Nephron (organoid): ENCODE measurements around the gene IL20RB.
"Not testable (repeated sequence)": the region's sequence is repeated elsewhere in the genome, so short reads cannot be mapped to it uniquely, and the experiment has no call there.

Experiments
- H3K27ac Mint-ChIP-seq, 3 experiments: 2 replicates each; pipeline ENCODE4 v1.8.0; 2020; ENCODE audit warnings: mixed read lengths in 3 of 3, mild to moderate bottlenecking in 2 of 3, moderate library complexity in 1 of 3
- H3K27me3 Mint-ChIP-seq: 2 replicates; pipeline ENCODE4 v1.8.0; 2021; ENCODE audit warnings: low read depth, mild to moderate bottlenecking, moderate library complexity, mixed read lengths
- H3K36me3 Mint-ChIP-seq: 2 replicates; pipeline ENCODE4 v1.8.0; 2020; ENCODE audit warnings: low read depth, mixed read lengths
- H3K4me1 Mint-ChIP-seq: 2 replicates; pipeline ENCODE4 v1.8.0; 2020; ENCODE audit warnings: mixed read lengths
- H3K4me3 Mint-ChIP-seq, 3 experiments: 2 replicates each; pipeline ENCODE4 v1.8.0; 2020; ENCODE audit warnings: mild to moderate bottlenecking in 3 of 3, mixed read lengths in 3 of 3, moderate library complexity in 2 of 3
- H3K9me3 Mint-ChIP-seq: 2 replicates; pipeline ENCODE4 v1.8.0; 2020; ENCODE audit warnings: mixed read lengths
- TF ChIP-seq, protein P1 (sequence below), 3 experiments: fragments of 200-600 bp; sonication (generic); IDR thresholded peaks; one replicate each; pipeline ENCODE4 v1.5.0; 2021; ENCODE audit warnings: antibody characterized with exemption in 3 of 3; ENCODE audit not compliant: unreplicated experiment in 3 of 3

IL20RB gene

DNA sequence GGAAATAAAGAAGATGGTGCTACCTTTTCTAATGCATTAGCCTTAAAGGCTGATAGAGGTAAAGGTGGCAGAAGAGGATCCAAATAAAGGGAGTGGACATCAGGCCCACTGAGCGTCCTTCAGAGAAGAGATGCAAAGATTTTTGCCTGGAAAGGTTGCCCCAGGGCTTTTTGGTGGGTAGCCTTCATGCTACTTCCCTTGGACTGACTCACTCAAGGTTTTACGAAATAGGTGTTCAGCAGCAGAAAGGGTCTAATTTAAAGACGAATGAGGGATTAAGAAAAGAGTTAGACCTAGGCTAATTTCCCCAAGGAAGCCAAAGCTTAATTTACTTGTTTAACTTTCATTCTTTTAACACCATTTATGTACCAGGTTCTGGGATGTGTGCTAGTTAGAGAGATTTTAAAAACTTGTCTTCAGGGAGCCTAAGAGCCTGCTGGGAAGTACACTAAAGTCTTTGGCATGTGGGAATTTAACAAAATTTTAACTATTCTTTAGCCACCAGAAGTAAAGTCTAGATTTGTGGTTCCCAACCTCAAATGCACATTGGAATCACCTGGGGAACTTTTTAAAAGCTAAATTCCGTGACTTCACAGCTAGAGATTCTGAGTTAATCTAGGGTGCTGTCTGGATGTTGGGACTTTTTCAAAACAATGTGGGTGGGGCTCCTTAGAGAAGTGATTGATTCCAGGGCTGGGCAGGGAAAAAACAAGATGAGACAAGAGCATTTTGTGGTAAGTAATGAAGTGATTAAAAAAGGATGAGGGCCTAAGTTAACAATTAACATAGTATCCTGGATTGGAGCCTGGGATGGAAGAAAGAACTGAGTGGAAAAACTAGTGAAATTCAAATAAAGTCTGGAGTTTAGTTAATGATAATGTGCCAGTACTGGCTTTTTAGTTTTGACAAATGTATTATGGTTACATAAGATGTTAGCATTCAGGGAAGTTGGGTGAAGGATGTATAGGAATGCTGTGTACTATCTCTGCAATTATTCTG lies 3.4 kb downstream of the IL20RB start:
- H3K27ac Mint-ChIP-seq = peak overlapping the region in 2 of 3 experiments; percentile 10 to 36
- no peaks in the 10 kb centered on the region for H3K4me1 Mint-ChIP-seq
- TF ChIP-seq, protein P1, sequence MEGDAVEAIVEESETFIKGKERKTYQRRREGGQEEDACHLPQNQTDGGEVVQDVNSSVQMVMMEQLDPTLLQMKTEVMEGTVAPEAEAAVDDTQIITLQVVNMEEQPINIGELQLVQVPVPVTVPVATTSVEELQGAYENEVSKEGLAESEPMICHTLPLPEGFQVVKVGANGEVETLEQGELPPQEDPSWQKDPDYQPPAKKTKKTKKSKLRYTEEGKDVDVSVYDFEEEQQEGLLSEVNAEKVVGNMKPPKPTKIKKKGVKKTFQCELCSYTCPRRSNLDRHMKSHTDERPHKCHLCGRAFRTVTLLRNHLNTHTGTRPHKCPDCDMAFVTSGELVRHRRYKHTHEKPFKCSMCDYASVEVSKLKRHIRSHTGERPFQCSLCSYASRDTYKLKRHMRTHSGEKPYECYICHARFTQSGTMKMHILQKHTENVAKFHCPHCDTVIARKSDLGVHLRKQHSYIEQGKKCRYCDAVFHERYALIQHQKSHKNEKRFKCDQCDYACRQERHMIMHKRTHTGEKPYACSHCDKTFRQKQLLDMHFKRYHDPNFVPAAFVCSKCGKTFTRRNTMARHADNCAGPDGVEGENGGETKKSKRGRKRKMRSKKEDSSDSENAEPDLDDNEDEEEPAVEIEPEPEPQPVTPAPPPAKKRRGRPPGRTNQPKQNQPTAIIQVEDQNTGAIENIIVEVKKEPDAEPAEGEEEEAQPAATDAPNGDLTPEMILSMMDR (IDR thresholded peaks at IDR 0.05; ENCODE audit: unreplicated experiment in 3 of 3) = no peak
- H3K4me3 Mint-ChIP-seq = no peak overlapping the region
- H3K9me3 Mint-ChIP-seq = peaks cover 6% of the 10 kb centered on the region
- H3K36me3 Mint-ChIP-seq = no peaks in the 10 kb centered on the region
- no peaks in the 10 kb centered on the region for H3K27me3 Mint-ChIP-seq

DNA sequence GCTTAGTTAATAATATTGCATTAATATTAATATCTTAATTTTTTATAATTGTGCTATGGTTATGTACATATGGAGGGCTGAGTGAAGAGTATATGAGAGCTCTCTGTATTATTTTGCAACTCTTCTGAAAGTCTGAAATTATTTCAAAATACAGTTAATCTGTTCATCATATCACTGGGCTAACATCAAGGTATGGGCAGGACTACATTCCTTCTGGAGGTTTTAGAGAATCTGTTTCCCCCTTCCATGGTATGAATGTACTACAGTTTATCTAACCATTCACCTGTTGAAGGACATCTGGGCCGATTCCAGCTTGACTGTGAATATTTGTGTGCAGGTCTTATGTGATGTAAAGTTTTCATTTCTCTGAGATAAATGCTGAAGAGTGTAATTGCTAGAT lies 5.1 kb downstream of the IL20RB start:
- Mint-ChIP-seq H3K36me3 (no peaks in the 10 kb centered on the region), H3K9me3 (peaks cover 6% of the 10 kb centered on the region), H3K27ac (no peak overlapping the region), H3K27me3 (no peaks in the 10 kb centered on the region), H3K4me3 (no peak overlapping the region), H3K4me1 (no peaks in the 10 kb centered on the region)
- TF ChIP-seq, protein P1 (IDR thresholded peaks at IDR 0.05; ENCODE audit: unreplicated experiment in 3 of 3) = no peak

DNA sequence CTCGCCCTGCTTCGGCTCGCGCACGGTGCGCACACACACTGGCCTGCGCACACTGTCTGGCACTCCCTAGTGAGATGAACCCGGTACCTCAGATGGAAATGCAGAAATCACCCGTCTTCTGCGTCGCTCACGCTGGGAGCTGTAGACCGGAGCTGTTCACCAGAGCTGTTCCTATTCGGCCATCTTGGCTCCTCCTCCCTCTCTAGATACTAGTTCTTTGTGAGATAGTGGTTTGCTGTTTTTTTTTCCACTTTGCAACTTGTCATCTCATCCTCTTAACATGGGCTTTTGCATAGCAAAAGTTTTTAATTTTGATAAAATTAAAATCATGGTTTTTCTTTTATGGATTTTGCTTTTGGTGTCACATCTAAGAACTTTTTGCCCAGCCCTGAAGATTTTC lies 11.8 kb downstream of the IL20RB start:
- H3K4me1 Mint-ChIP-seq, H3K36me3 Mint-ChIP-seq, H3K27me3 Mint-ChIP-seq, H3K27ac Mint-ChIP-seq: not testable (repeated sequence)
- H3K4me3 Mint-ChIP-seq = peak overlapping the region in 2 of 3 experiments; percentile 13 to 61
- peaks cover 29% of the 10 kb centered on the region for H3K9me3 Mint-ChIP-seq

DNA sequence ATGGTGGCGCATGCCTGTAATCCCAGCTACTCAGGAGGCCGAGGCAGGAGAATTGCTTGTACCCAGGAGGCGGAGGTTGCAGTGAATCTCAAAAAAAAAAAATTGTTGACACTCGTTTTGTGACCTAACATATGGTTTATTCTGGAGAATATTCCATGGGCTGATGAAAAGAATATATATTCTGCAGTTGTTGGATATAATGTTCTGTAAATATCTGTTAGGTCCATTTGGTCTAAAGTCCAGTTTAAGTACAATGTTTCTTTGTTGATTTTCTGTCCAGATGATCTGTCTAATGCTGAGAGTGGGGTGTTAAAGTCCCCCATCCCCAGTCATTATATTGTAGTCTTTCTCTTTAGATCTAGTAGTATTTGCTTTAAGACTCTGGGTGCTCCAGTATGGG lies 15.6 kb downstream of the IL20RB start:
- no peak overlapping the region for H3K27ac Mint-ChIP-seq
- TF ChIP-seq, protein P1 (IDR thresholded peaks at IDR 0.05; ENCODE audit: unreplicated experiment in 3 of 3) = no peak
- H3K4me1 Mint-ChIP-seq = no peaks in the 10 kb centered on the region
- H3K27me3 Mint-ChIP-seq = no peaks in the 10 kb centered on the region
- H3K4me3 Mint-ChIP-seq = no peak overlapping the region
- H3K36me3 Mint-ChIP-seq = peaks cover 8% of the 10 kb centered on the region
- H3K9me3 Mint-ChIP-seq = peaks cover 37% of the 10 kb centered on the region

DNA sequence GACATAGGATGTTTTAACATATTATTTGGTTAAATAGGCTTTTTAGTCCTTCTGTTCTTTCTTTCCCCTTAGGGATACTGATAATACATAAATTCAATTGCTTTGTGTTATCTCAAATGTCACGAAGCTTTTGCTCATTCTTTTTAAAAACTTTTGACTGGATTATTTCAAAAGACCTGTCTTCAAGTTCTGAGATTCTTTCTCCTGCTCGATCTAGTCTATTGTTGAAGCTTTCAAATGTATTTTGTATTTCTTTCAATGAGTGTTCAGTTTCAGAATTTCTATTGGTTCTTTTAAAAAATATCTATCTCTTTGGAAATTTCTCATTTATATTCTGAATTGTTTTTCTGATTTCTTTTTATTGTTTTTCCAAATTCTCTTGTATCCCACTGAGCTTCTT lies 16.9 kb downstream of the IL20RB start:
- H3K9me3 Mint-ChIP-seq = peaks cover 35% of the 10 kb centered on the region
- TF ChIP-seq, protein P1 (IDR thresholded peaks at IDR 0.05; ENCODE audit: unreplicated experiment in 3 of 3) = no peak

DNA sequence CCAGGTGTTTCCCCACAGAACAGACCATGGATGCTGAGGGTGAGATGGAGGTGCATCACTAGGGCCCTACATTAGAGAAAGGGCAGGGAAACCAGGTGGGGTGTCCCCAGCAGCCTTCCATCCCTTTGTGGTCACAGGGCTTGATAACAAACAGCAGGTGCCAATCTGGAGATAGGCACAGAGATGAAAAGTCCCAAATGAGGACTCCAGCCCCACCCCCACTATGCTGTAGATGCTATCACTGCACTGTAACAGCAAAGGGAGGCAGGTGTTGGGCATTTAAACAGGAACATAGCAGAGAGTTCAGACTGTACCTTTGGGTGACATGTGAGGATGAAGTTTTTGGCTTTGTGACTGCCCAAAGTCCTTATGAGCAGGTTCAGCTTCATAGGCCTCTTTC lies 21.4 kb downstream of the IL20RB start:
- H3K4me1 Mint-ChIP-seq = no peaks in the 10 kb centered on the region
- no peaks in the 10 kb centered on the region for H3K27me3 Mint-ChIP-seq
- no peak overlapping the region for H3K4me3 Mint-ChIP-seq
- H3K36me3 Mint-ChIP-seq = peaks cover 4% of the 10 kb centered on the region
- H3K9me3 Mint-ChIP-seq = peaks cover 12% of the 10 kb centered on the region
- no peak overlapping the region for H3K27ac Mint-ChIP-seq
- TF ChIP-seq, protein P1 (IDR thresholded peaks at IDR 0.05; ENCODE audit: unreplicated experiment in 3 of 3) = no peak

More for the DNA sequence above, 16.9 kb downstream of the IL20RB start:
- Mint-ChIP-seq H3K4me1 (no peaks in the 10 kb centered on the region), H3K4me3 (no peak overlapping the region), H3K27me3 (no peaks in the 10 kb centered on the region), H3K27ac (no peak overlapping the region), H3K36me3 (peaks cover 8% of the 10 kb centered on the region)
